AG09319 (cell line): Measurements from ENCODE around the gene SLC25A15.
"Not testable (repeated sequence)": the region's sequence is repeated elsewhere in the genome, so short reads cannot be mapped to it uniquely, and the experiment has no call there.

Source experiments
- DNase-seq: peaks from one replicate; pipeline ENCODE4 v3.0.0-alpha.2; 2010; ENCODE audit warnings: low read depth; ENCODE audit errors: extremely low read depth
- CTCF ChIP-seq: IDR thresholded peaks from 2 replicates; pipeline ENCODE4 v1.5.1; 2011; ENCODE audit warnings: low read depth, mild to moderate bottlenecking, inconsistent platforms, low read length, moderate library complexity

The SLC25A15 gene

DNA sequence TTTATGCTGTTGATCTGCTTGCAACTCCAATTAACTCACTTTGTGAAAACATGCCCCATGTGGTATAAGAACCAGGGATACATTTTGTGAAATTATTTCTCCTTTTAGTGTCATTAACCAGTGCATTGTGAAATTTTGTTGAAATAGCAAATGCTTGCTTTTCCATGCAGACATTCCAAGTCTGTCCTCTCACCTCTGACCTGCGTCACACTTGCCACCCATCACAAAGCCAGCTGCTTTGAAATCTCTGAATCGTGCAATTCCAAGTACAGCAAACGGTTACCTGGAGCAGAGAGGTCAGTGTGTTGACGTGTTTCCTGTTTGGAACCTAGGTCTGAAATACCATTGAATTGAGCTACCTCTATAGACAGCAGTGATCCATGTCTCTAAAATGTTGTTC lies 4.9 kb upstream of the SLC25A15 start:
- no peak for DNase-seq
- no peak for TF ChIP-seq CTCF

GRCh38 chr13:40786568-40786996 lies 2.8 kb upstream of the SLC25A15 start:
- DNase-seq = no peak
- no peak for TF ChIP-seq CTCF

DNA sequence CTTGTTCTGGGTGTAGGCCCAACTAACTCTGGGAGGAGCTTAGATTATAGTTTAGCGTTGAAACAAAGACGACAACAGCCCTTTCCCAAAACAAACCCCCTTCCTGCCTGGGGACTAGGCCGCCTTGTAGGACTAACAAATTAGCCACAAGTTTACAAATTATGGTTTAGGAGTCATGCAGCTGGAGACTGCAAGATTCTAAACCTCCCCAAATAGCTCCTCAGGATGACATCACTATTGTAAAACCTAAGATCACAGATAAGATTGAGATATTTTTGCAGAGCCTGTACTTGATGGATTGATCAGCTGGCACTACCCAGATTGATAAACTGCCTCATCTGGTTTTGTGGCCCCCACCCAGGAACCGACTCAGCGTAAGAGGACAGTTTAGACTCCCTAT lies 2.3 kb upstream of the SLC25A15 start:
- TF ChIP-seq CTCF = no peak
- no peak for DNase-seq

GRCh38 chr13:40788540-40789274 lies 704 bp upstream of the SLC25A15 start:
- not testable (repeated sequence) for DNase-seq

DNA sequence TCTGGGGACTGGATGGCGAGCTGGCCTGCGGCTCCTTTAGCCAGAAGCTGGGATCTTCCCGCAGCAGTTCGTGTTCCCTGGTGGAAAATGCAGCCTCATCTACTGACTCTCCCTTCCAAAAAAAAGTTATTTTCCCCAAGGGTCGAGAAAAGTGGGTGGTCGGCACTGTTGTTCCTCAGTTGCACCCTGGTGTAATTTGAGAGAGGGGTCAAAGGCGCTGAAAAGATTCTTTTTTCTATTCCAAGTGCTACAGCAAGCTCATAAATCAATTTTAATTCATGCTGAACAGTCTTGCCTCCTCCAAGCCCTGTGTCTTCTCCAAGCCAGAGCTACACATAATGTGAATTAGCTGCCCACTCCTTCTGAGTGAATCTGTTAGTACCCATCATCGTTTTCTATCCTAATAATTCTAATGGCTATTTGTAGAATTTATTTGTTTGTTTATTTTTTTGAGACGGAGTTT lies 774 bp downstream of the SLC25A15 start:
- DNase-seq = no peak
- no peak for TF ChIP-seq CTCF

DNA sequence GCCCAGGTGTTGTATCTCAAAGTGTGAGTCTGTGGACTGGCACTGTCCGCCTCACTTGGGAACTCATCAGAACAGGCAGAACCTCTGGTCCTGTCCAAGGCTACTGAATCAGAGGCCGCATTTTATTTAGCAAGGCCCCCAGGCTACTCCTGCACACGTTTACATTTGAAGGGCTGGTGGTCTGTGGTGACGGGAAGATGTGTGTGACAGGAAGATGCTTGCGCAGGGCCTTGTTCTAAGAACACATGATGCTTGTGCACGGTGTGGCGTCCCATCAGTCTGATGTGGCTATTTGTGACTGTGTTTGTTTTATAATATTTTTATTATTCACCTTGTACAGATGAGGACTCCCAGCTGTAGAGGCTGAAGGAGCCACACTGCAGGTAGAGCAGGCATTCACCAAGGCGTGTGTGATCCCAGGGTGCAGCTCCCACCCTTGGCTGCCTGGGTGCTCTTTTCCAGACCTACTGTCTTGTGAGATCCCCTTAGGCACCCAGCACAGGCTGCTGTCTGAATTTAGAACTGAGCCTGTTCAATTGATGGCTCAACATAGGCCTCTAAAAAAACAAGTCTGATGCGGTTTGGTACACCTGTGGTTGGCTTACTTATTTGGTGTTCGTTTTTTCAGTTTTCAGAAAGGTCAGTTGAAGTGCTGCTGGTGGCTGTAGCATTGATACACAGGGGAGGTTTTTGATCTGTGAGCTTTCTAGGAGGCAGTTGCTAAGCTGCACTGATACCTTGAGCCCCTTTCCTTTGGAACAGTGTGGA lies 3.1 kb downstream of the SLC25A15 start:
- TF ChIP-seq CTCF = no peak

GRCh38 chr13:40793339-40793738 lies 3.9 kb downstream of the SLC25A15 start:
- no peak for DNase-seq
- no peak for TF ChIP-seq CTCF

More for the DNA sequence above, 3.1 kb downstream of the SLC25A15 start:
- no peak for DNase-seq
